Cerebellar nuclear complex (tissue), 1 donor: ENCODE measurements around the gene KERA.

Source experiments
- DNase-seq, 2 experiments: peaks; one replicate each; lab custom pipeline; 2025; lab: John Stamatoyannopoulos, UW

The KERA gene

DNA sequence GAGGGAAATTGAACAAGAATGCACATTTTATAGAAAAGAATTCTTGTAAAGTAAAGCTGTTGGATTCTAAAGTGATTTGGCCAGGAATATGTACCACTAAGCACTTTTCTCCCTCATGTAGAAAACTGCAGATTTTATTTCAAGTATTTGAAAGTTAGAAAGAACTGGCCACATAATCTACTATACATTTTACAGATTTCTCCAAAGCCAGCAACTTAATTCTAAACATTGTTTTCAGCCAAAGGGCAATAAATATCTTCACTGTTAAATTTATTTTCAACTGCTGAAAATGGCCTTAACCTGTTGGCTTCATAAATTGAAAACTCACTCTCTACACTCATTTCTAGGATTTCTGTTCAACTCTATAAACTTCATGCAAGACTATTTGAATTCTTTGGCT lies 15.6 kb upstream of the KERA start:
- DNase-seq, result no peak

GRCh38 chr12:91072931-91073330 lies 15.1 kb upstream of the KERA start:
- no peak for DNase-seq

GRCh38 chr12:91070936-91071335 lies 13.1 kb upstream of the KERA start:
- no peak for DNase-seq

DNA sequence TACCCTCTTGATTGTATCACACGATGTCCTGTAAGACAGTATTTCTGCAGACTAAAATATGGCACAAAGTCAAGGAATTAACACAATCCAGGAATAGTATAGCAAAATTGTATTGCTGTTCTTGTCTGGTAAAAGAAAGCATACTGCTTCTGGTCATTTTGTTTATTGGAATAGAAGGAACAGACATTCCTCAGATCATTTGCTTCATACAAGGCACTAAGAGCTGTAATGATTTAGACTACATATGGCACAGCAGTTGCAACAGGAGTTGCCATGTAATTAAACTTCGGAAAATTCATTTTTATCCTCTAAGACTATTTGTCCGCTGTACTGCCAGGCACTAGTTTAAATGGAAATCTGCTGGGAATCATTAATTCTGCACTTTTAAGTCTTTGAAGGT lies 7.6 kb upstream of the KERA start:
- no peak for DNase-seq

DNA sequence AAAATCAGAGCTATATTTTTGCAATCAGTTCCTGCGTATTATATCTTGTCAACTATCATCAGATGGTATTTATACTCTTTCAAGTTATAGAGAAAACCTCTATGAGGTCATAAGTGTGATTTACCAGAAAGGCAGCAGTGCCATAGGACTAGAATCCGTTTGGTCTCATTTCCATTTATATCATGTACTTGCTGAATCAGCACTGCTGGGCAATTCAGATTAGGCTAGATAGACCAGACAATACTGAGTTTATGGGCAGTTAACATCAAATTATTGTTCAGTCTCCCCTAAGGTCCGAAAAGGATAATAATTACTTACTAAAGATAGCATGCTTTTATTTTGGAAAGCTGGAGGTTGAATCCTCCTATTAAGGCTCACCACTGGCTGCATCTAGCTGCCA lies 6.8 kb upstream of the KERA start:
- DNase-seq, result no peak

GRCh38 chr12:91061091-91061490 lies 3.3 kb upstream of the KERA start:
- DNase-seq, result no peak

GRCh38 chr12:91059211-91059610 lies 1.4 kb upstream of the KERA start:
- no peak for DNase-seq

DNA sequence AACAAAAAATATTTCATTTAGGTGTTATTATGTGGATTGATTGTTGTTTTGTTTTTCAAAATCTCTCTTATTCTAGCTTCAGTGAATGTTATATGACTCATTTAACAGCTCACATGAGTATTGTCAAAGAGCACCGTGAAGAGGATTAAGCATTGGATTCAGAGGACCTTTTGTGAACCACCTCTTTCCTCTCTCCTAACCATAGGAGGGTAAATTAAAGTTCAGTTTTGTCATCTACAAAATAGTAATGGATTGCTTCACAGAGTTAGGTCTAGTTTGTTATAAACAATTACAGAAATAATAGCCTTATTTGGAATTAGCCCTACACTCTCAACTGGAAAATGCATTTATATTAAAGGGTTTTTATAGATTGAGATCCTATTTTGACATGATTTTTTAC lies 962 bp upstream of the KERA start:
- no peak for DNase-seq

- DNase-seq, result no peak
Measured at GRCh38 chr12:91056488-91056887, 1.3 kb downstream of the KERA start.

DNA sequence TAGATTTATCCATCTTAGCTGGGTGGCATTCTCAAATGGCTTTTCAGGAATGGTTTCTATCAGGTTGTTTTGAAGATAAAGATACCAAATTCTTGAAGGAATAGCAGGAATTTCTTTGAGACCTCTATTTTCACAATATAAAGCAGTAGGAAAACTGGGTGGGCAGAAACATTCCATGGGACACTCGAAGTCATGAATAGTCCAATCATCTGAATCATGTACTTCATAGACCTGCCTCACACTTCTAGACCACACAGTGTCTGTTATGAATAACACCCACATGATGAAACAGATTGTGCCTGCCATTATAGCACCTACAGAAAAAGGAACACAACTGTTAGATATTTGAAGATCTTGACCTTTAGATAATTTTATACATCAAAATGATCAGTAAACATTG lies 1.8 kb downstream of the KERA start:
- no peak for DNase-seq

DNA sequence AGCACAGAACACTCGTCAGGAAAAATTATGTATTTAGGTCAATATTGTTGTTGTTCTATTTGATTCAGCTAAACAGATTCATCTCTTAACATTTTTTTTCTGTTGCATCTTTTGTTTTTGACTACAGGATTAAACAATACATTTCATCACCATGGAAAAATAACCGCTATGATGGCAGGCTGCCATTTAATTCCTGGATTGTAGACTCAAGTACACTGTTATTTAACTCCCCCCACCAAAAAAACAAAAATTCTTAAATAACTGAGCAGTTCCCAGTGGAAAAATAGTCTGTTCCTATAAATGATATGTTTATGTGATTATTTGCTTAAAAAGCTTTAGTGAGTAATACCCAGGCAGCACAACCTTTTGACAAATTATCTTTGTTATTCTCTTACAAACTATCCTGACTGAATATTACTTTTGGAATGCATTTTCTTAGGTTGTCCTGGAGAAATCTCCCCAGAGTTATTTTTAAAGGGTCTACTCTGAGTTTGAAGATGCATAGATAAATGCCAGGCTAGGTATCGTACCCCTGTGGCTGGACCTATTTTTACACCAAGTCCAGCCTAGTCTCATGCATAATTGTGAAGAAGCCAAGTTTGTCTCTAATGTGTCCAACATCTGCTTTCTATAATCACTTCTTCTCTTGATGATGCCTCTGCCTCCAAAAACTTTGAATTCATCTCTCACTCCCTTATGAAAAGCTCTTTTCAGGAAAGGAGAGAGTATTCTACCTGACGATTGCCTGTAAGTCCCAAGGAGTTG lies 3.7 kb downstream of the KERA start:
- no peak for DNase-seq

DNA sequence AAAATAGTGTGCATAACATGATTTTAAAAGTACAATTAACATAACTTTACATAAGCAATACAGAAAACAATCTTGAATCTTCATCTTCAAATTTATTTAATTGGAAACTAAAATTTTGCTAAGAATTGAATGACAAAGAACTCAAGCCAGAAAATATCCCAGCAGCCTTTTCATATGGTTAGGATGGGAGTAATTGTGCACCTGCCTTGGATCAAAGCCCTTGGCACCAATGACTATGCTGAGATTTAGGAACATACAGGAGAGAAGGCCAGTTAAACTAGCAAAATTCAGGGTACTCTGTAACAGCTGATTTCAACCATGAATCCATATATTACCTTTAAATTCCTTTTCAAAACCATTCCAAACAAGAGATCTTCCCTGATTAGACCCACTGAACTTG lies 5.8 kb downstream of the KERA start:
- no peak for DNase-seq

GRCh38 chr12:91044586-91044985 lies 13.2 kb downstream of the KERA start:
- no peak for DNase-seq

DNA sequence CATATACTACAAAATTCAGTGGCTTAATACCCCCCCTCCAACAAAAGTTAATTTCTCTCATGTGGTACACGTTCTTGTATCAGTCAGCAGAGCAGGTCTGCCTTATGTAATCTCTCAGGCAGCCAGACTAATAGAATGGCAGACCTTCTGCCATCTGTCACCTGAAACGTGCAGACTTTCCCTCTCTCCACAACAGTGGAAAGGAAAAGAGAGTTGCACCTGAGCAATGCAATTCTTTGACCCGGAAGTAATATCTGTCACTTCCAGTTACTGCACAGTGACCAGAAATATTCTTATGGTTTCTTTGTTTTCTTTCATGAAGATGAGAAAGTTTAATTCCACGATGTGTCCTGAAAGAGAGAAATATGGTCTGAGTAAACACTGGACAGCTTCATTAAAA lies 14.4 kb downstream of the KERA start:
- DNase-seq, result peak; percentile 4 to 37

- DNase-seq, result no peak
Measured at GRCh38 chr12:91040096-91040755, 17.6 kb downstream of the KERA start.

GRCh38 chr12:91037276-91037675 lies 20.5 kb downstream of the KERA start:
- no peak for DNase-seq

GRCh38 chr12:91033251-91033650 lies 24.6 kb downstream of the KERA start:
- no peak for DNase-seq

DNA sequence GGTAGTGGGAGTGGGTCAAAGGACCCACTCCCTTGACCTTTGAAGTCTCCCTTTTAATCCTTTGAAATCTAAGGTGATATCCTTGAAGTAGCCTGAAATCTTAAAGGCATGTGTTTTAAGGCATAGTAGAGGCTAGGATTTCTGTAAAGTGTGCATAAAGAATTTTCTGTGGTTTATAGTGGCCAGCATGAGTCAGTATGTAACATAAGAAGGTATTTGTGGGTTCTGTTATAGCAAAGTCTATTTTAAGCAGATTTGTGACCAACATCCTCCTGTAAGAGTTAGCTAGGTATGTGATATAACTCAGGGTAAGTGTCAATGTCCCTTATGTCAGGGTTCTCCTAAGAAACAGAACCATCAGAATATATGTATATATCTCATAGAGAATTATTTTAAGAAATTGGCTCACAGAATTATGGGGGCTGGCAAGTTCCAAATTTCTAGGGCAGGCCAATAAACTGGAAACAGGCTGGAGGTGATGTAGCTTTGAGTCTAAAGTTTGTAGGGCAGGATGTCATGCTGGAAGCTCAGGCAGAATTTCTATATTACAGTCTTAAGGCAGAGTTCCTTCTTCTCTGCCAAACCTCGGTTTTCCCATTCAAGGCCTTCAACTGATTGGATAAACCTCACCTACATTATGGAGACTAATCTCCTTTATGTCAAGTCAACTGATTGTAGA lies 34.4 kb downstream of the KERA start:
- DNase-seq, result no peak

DNA sequence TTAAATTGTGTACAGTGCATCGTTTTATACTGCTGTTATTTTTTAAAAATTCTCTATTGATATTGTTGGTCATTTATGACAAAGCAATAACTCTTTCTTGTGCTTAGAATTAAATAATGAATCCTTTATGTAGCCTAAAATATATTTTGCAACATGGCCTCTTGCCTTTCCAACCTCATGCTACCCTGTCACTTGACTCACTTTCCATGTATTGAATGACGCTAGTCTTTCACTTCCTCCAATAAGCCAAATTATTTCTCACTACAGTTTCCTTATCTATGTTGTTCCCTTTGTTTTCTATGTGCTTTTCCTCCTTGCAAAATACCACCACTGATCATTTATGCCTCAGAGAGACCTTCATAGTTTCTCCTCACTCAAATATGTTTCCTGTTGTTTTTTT lies 36.7 kb downstream of the KERA start:
- DNase-seq, result no peak

DNA sequence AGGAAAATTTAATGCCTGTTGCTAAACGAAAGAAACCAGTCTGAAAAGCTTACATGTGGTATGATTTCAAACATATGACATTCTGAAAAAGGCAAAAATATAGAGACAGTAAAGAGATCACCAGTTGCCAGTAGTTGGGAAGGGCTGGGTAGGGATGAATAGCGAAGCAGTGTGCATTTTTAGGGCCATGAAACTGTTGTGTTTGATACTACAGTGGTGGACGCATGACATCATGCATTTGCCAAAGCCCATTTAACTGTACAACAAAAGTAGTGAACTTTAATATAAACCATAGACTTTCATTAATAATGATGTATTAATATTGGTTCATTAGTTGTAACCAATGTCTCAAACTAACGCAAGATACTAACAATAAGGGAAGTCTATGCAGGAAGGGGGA lies 38.4 kb downstream of the KERA start:
- no peak for DNase-seq

DNA sequence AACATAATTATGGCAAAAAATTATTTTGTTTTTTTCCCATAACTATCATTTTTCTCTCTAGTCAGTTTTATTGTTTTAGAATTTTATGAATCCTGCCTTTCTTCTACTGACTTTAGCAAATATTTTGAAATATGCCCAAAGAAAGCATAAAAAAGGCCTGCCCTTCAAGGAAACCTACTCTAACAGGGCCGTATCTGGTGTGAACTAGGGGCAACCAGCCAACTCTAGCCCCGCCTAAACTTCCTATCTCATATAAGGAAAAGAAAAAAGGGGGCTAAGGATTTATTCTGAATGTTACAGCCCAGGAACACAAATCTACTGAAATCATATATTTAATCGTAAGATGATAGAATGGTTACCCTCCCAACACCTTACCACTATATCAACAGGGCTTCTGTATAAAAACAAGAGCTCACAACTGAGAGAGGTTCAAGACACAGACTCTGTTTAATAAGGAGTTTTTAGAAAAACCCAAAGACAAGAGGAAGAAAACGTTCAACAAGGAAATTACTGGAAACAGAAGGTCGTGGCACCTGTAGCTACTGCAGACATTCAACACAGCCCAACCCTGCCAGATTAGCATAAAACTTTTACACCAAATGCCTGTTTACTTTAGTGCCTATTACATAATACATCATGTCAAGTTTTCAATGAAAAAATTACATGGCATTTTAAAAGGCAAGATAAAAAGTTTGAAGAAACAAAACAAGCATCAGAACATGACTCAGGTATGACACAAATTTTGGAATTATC lies 40.1 kb downstream of the KERA start:
- DNase-seq, result no peak

DNA sequence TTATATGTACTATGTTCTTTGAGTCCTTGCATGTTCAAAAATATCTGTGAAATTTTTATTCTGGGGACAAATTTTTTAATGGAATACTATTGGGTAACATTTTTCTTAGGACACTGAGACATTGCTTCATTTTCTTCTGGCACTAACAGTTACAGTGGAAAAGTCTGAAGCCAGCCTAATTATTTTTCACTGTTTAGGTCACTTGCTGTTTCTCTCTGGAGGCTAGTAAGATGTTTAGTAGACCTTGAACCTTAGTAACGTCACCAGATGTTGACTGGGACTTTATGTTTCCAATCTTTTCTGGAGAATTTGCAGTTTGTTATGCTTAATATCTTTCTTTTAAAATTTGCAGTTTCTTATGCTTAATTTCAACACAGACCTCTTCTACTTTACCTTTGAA lies 40.8 kb downstream of the KERA start:
- DNase-seq, result no peak
